H1 (cell line): Measurements from ENCODE around the gene OXCT2. TPM values are rescaled to one million over a fixed set of nuclear protein-coding genes. Genes with fewer than 3 reads are reported as not detected.

Source experiments
- CTCF ChIA-PET: fragments of 300-600 bp; sonication (Branson Sonifier 250); formaldehyde crosslinking; loops from one replicate; lab custom pipeline; 2021; ENCODE audit not compliant: partially characterized antibody; lab: Charles Lee
- POLR2A ChIA-PET: fragments of 300-600 bp; sonication (Branson Sonifier 250); formaldehyde crosslinking; loops from one replicate; lab custom pipeline; 2021; ENCODE audit warnings: inconsistent platforms; ENCODE audit not compliant: partially characterized antibody; lab: Charles Lee
- DNase-seq, 2 experiments: peaks; one replicate each; pipeline versions ENCODE4 v3.0.0 to v3.0.0-alpha.2; 2010 to 2022; ENCODE audit warnings: low spot score in 2 of 2, low read depth in 1 of 2, mixed read lengths in 1 of 2
- FAIRE-seq: peaks from 2 replicates; lab custom pipeline; 2011; peaks lifted over from hg19 to GRCh38; lab: Jason Lieb, UNC
- H2AFZ ChIP-seq: 2 replicates; pipeline ENCODE4 v1.8.1; 2012; ENCODE audit warnings: low read length, inconsistent platforms
- H2AK5ac ChIP-seq: 2 replicates; pipeline ENCODE4 v1.6.1; 2013; ENCODE audit warnings: low read depth, low read length
- H2BK120ac ChIP-seq: replicated peaks from 2 replicates; pipeline ENCODE3; 2013; ENCODE audit warnings: low read depth, low read length, inconsistent platforms
- H2BK12ac ChIP-seq: 2 replicates; pipeline ENCODE4 v1.6.1; 2013; ENCODE audit warnings: low read depth, low read length
- H2BK15ac ChIP-seq: 2 replicates; pipeline ENCODE4 v1.6.1; 2013; ENCODE audit warnings: low read length
- H2BK20ac ChIP-seq: 2 replicates; pipeline ENCODE4 v1.6.1; 2013; ENCODE audit warnings: low read length
- H2BK5ac ChIP-seq: 2 replicates; pipeline ENCODE4 v1.6.1; 2013; ENCODE audit warnings: low read depth, low read length
- H3K14ac ChIP-seq: 2 replicates; pipeline ENCODE4 v1.6.1; 2013; ENCODE audit warnings: inconsistent platforms; ENCODE audit not compliant: insufficient read length
- H3K18ac ChIP-seq: 2 replicates; pipeline ENCODE4 v1.6.1; 2013; ENCODE audit warnings: low read length; ENCODE audit errors: extremely low read depth
- H3K23ac ChIP-seq: 2 replicates; pipeline ENCODE4 v1.6.1; 2013; ENCODE audit warnings: inconsistent platforms; ENCODE audit not compliant: insufficient read length
- H3K23me2 ChIP-seq: 2 replicates; pipeline ENCODE4 v1.6.1; 2013; ENCODE audit warnings: low read depth, low read length
- H3K27ac ChIP-seq: 2 replicates; pipeline ENCODE4 v1.6.1; 2011; ENCODE audit warnings: low read depth, low read length, inconsistent platforms
- H3K27me3 ChIP-seq, 4 experiments: replicated peaks in 1 of 4; 1 replicate in 1 of 4; 2 replicates in 3 of 4; pipeline versions ENCODE4 v1.6.1 to v1.8.1; 2011 to 2013; ENCODE audit warnings: low read length in 3 of 4, mild to moderate bottlenecking in 3 of 4, inconsistent platforms in 2 of 4, mixed read lengths in 2 of 4, moderate library complexity in 1 of 4; ENCODE audit not compliant: control insufficient read depth in 3 of 4, insufficient read depth in 3 of 4; ENCODE audit errors: extremely low read depth in 1 of 4
- H3K36me3 ChIP-seq, 4 experiments: 2 replicates each; pipeline versions ENCODE4 v1.6.1 to v1.8.1; 2011 to 2013; ENCODE audit warnings: mild to moderate bottlenecking in 4 of 4, low read length in 3 of 4, moderate library complexity in 2 of 4, control low read depth in 1 of 4, inconsistent platforms in 1 of 4; ENCODE audit not compliant: insufficient read depth in 4 of 4, control insufficient read depth in 2 of 4
- H3K4ac ChIP-seq: replicated peaks from 2 replicates; pipeline ENCODE3; 2013; ENCODE audit warnings: low read length, low read depth, mixed read lengths, inconsistent platforms; ENCODE audit not compliant: insufficient read length
- H3K4me1 ChIP-seq, 4 experiments: replicated peaks in 1 of 4; 1 replicate in 1 of 4; 2 replicates in 3 of 4; pipeline versions ENCODE4 v1.6.1 to v1.8.1; 2011 to 2013; ENCODE audit warnings: low read length in 3 of 4, inconsistent platforms in 2 of 4, mixed read lengths in 1 of 4; ENCODE audit not compliant: insufficient read depth in 4 of 4, control insufficient read depth in 3 of 4
- H3K4me2 ChIP-seq, 2 experiments: 2 replicates each; pipeline versions ENCODE4 v1.6.1 to v1.8.1; 2011 to 2013; ENCODE audit warnings: low read depth in 2 of 2, low read length in 2 of 2, control low read depth in 1 of 2, inconsistent platforms in 1 of 2, mild to moderate bottlenecking in 1 of 2; ENCODE audit not compliant: insufficient read depth in 1 of 2
- H3K4me3 ChIP-seq, 4 experiments: fragments of 200-600, 300-600 bp in 1 of 4; sonication (generic), shearing (Covaris generic), sonication (Bioruptor Twin) in 1 of 4; 2 replicates each; pipeline versions ENCODE4 v1.5.1 to v1.8.1; 2011 to 2016; ENCODE audit warnings: low read length in 4 of 4, low read depth in 3 of 4, control low read depth in 2 of 4, inconsistent platforms in 2 of 4, mild to moderate bottlenecking in 2 of 4, mixed read lengths in 1 of 4, moderate library complexity in 1 of 4; ENCODE audit not compliant: insufficient read depth in 2 of 4; ENCODE audit errors: extremely low read depth in 1 of 4
- H3K56ac ChIP-seq: replicated peaks from 2 replicates; pipeline ENCODE3; 2013; ENCODE audit warnings: low read depth, mild to moderate bottlenecking, mixed read lengths, low read length, inconsistent platforms; ENCODE audit not compliant: insufficient read length
- H3K79me1 ChIP-seq: 2 replicates; pipeline ENCODE4 v1.6.1; 2013; ENCODE audit warnings: low read depth, low read length, control low read depth
- H3K79me2 ChIP-seq, 2 experiments: 2 replicates each; pipeline versions ENCODE4 v1.6.1 to v1.8.1; 2012 to 2013; ENCODE audit warnings: low read length in 2 of 2, mild to moderate bottlenecking in 2 of 2, inconsistent platforms in 1 of 2; ENCODE audit not compliant: insufficient read depth in 2 of 2, control insufficient read depth in 1 of 2
- H3K9ac ChIP-seq, 4 experiments: replicated peaks in 1 of 4; 1 replicate in 1 of 4; 2 replicates in 3 of 4; pipeline versions ENCODE4 v1.6.1 to v1.8.1; 2011 to 2013; ENCODE audit warnings: low read depth in 3 of 4, low read length in 3 of 4, control low read depth in 2 of 4, mild to moderate bottlenecking in 2 of 4, moderate library complexity in 2 of 4, inconsistent platforms in 1 of 4; ENCODE audit errors: extremely low read depth in 1 of 4
- H3K9me3 ChIP-seq, 2 experiments: 2 replicates each; pipeline versions ENCODE4 v1.6.1 to v1.8.1; 2012 to 2013; ENCODE audit warnings: mild to moderate bottlenecking in 2 of 2, moderate library complexity in 2 of 2, control low read depth in 1 of 2, inconsistent platforms in 1 of 2, low read depth in 1 of 2, low read length in 1 of 2, mixed read lengths in 1 of 2; ENCODE audit not compliant: insufficient read depth in 2 of 2
- H4K20me1 ChIP-seq, 2 experiments: replicated peaks in 1 of 2; 2 replicates each; pipeline versions ENCODE3 to v1.8.1; 2011 to 2013; ENCODE audit warnings: inconsistent platforms in 2 of 2, low read length in 2 of 2, mild to moderate bottlenecking in 1 of 2; ENCODE audit not compliant: insufficient read depth in 2 of 2, control insufficient read depth in 1 of 2
- H4K5ac ChIP-seq: 2 replicates; pipeline ENCODE4 v1.6.1; 2013; ENCODE audit warnings: low read length, low read depth, mixed read lengths, inconsistent platforms; ENCODE audit not compliant: insufficient read length
- H4K8ac ChIP-seq: 2 replicates; pipeline ENCODE4 v1.8.0; 2013; ENCODE audit warnings: mild to moderate bottlenecking, moderate library complexity, low read length, inconsistent platforms; ENCODE audit not compliant: insufficient read depth; ENCODE audit errors: extremely low read depth
- H4K91ac ChIP-seq: replicated peaks from 2 replicates; pipeline ENCODE3; 2013; ENCODE audit warnings: low read length, mixed read lengths, inconsistent platforms; ENCODE audit not compliant: insufficient read length
- BCL11A ChIP-seq, 2 experiments: IDR thresholded peaks; one replicate each; pipeline ENCODE4 v1.6.1; 2011; ENCODE audit warnings: low read depth in 2 of 2, low read length in 2 of 2, mild to moderate bottlenecking in 2 of 2
- CBX5 ChIP-seq: fragments of 300-800, 300-1000 bp; sonication (generic); IDR thresholded peaks from 2 replicates; pipeline ENCODE4 v1.7.1; 2016; ENCODE audit warnings: antibody characterized with exemption, low read length, low read depth
- CHD1 ChIP-seq: IDR thresholded peaks from 2 replicates; pipeline ENCODE4 v1.6.1; 2012; ENCODE audit warnings: low read depth, low read length, improper control_type of control experiment
- GABPA ChIP-seq: IDR thresholded peaks from 2 replicates; pipeline ENCODE4 v1.6.1; 2011; ENCODE audit warnings: mild to moderate bottlenecking, low read length, moderate library complexity, borderline replicate concordance; ENCODE audit not compliant: insufficient read depth
- HDAC6 ChIP-seq: IDR thresholded peaks from one replicate; pipeline ENCODE4 v1.7.1; 2012; ENCODE audit warnings: low read depth, mild to moderate bottlenecking, inconsistent platforms, low read length, moderate library complexity
- JUND ChIP-seq: IDR thresholded peaks from 2 replicates; pipeline ENCODE4 v1.6.1; 2011; ENCODE audit warnings: mild to moderate bottlenecking, improper control_type of control experiment, low read length
- SIRT6 ChIP-seq: IDR thresholded peaks from one replicate; pipeline ENCODE4 v1.7.1; 2012; ENCODE audit warnings: low read length, inconsistent platforms
- SP2 ChIP-seq: IDR thresholded peaks from 2 replicates; pipeline ENCODE4 v1.6.1; 2012; ENCODE audit warnings: mild to moderate bottlenecking, low read length, inconsistent platforms
- TCF12 ChIP-seq: IDR thresholded peaks from 2 replicates; pipeline ENCODE4 v1.6.1; 2011; ENCODE audit warnings: low read depth, mild to moderate bottlenecking, low read length
- TEAD4 ChIP-seq: IDR thresholded peaks from 2 replicates; pipeline ENCODE4 v1.6.1; 2012; ENCODE audit warnings: low read depth, low read length, inconsistent platforms, mixed read lengths
- ZNF274 ChIP-seq: IDR thresholded peaks from 2 replicates; pipeline ENCODE4 v1.7.0; 2012; ENCODE audit warnings: low read length, borderline replicate concordance; ENCODE audit errors: extremely low read depth
- WGBS, 2 experiments: shearing (Covaris generic) in 1 of 2; methylation state at CpG; one replicate each; pipeline versions ENCODE4 v1.1.6 to v1.1.7; 2013 to 2015; ENCODE audit warnings: low lambda C conversion rate in 2 of 2, mixed read lengths in 2 of 2, inconsistent platforms in 1 of 2, low coverage in 1 of 2, missing lambda C conversion rate in 1 of 2; ENCODE audit not compliant: insufficient replicate concordance in 2 of 2, insufficient coverage in 1 of 2, insufficient read length in 1 of 2; ENCODE audit errors: extremely low coverage in 1 of 2, missing lambda C conversion rate in 1 of 2; 5-methylcytosine and 5-hydroxymethylcytosine counted together
- polyA plus RNA-seq, 7 experiments: library from polyadenylated mRNA; depleted of rRNA in 3 of 7; stranded (reverse) in 5 of 7; unstranded in 2 of 7; fragments of >200 nt in 5 of 7; fragments of 200-250 nt in 2 of 7; gene quantifications; 1 replicate in 5 of 7; 2 replicates in 1 of 7; 4 replicates in 1 of 7; pipeline versions ENCODE4 v1.2.1 to v1.2.3, GENCODE V29; 2011 to 2013; ENCODE audit warnings: missing spikeins in 2 of 7, mixed read lengths in 2 of 7
- total RNA-seq: library from RNA; stranded (reverse); fragmentation: NEBNext Ultra II Directional; extraction: Animal tissue kit (Norgen Biotek cat#: 25700); gene quantifications from 2 replicates; pipeline ENCODE4 v1.2.1, GENCODE V29; 2021

OXCT2 gene
- total and polyA plus RNA-seq, 2 of the 8 experiments (the other 6 are each of a cell fraction or from before 2014, with no cell fraction given) = 2.6 to 2.9 TPM

DNA sequence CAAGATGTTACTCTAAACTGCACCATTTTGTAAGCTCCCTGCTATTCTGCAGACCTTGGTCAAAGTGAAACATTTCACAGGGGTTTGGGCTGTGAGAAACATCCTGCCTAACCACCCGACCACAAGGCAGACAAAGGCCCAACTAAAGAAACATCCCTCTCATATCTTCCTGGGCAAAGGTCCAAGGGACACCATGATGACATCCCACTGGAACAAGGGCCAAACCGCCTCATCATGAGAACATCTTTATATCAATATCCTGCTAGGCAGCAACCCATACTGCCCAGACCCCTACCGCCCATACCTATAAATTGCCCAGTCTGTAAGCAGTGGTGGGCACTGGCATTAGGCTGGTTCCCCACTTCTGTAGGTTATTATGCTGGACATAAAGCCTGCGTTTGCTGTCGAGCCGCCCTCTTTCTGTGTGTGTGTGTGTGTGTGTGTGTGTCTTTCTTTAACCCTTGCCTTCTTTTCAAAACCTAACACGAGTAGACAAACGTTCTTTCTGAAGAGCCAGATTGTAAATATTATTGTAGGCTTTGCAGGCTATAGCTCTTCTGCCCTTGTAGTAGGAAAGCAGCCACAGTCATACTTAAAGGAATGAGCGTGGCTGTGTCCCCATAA is 33.5 kb downstream of the OXCT2 start:
- Histone ChIP-seq H3K27ac (no peak overlapping the region), H2AFZ (no peak overlapping the region), H2BK15ac (no peak overlapping the region), H3K23me2 (peaks cover 10% of the 10 kb centered on the region), H3K9me3 (no peaks in the 10 kb centered on the region; a peak in 1 of 4 replicates), H3K36me3 (peaks cover 5 to 16% (median 7%) of the 10 kb centered on the region in 4 experiments; a peak in 5 of 8 replicates), H4K8ac (no peak overlapping the region), H3K23ac (no peak overlapping the region), H3K9ac (no peak overlapping the region), H3K4me2 (no peak overlapping the region; a peak in 1 of 4 replicates), H4K5ac (no peak overlapping the region), H2AK5ac (no peak overlapping the region), H3K79me2 (no peaks in the 10 kb centered on the region), H3K4ac (no peak overlapping the region), H2BK120ac (no peak overlapping the region), H3K27me3 (peaks cover 4 to 51% (median 28%) of the 10 kb centered on the region in 4 experiments), H2BK5ac (no peak overlapping the region), H3K18ac (no peak overlapping the region), H2BK12ac (no peak overlapping the region), H3K56ac (no peak overlapping the region), H2BK20ac (no peak overlapping the region), H3K4me1 (peaks cover 0 to 7% (median 2%) of the 10 kb centered on the region in 4 experiments; a peak in 3 of 7 replicates), H3K4me3 (no peak overlapping the region), H3K79me1 (no peaks in the 10 kb centered on the region; the same call in 1 of the 2 replicates), H4K91ac (no peak overlapping the region), H3K14ac (no peak overlapping the region), H4K20me1 (no peaks in the 10 kb centered on the region)
- 86% methylated on average over 9 of the region's 9 CpGs; no CpG with 5 or more reads in 1 of the 2 experiments for WGBS, 2 experiments
- DNase-seq (no peak), FAIRE-seq (no peak)
- ChIA-PET CTCF (interaction anchor here (0.7 to 3.1 kb wide), 5 partner anchors 12 to 128 kb away, joined by 3 to 17 read pairs (median 3); partner anchors contain the start of gene NT5C1A), POLR2A (interaction anchor here (1.0 to 1.7 kb wide), 2 partner anchors 84 to 89 kb away, joined by 3 to 4 read pairs; no protein-coding TSS in a partner anchor)
- TF ChIP-seq SIRT6 (no peak), BCL11A (IDR thresholded peaks at IDR 0.05; ENCODE audit: low read depth in 2 of 2, low read length in 2 of 2) (no peak), GABPA (no peak), HDAC6 (no peak), CHD1 (no peak), JUND (no peak), CBX5 (no peak), TCF12 (no peak), TEAD4 (no peak), ZNF274 (no peak), SP2 (no peak)
